Hematopoietic multipotent progenitor cell treated with erythropoietin and hydrocortisone succinate and interleukin-3 and kit ligand, for 8 days (in vitro differentiated cells): Measurements from ENCODE around the gene ATAD1.
"Not testable (repeated sequence)": the region's sequence is repeated elsewhere in the genome, so short reads cannot be mapped to it uniquely, and the experiment has no call there.

Experiments
- DNase-seq: peaks from one replicate; pipeline ENCODE4 v3.0.0-alpha.2; 2015

ATAD1 gene

GRCh38 chr10:87752566-87752965, 65.5 kb downstream of the ATAD1 start:
- DNase-seq, result no peak

- DNase-seq, result no peak
Observed at GRCh38 chr10:87751274-87751673, 66.8 kb downstream of the ATAD1 start.

DNA sequence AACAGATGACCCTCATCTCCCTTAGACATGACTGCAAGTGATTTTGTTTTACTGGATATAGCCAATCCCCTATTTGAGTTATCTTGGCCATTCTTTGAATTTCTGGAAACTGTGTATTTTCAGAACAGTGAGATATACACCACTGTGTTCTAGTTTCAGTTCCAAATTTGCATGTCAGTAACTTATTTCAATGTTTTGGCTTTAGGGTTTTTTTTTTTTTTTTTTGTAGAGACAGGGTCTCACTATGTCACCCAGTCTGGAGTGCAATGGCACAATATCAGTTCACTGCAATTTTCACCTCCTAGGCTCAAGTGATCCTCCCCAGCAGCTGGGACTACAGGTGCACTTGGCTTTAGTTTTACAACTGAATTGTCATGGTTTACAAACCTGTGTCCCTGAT, 67.2 kb downstream of the ATAD1 start:
- no peak for DNase-seq

DNA sequence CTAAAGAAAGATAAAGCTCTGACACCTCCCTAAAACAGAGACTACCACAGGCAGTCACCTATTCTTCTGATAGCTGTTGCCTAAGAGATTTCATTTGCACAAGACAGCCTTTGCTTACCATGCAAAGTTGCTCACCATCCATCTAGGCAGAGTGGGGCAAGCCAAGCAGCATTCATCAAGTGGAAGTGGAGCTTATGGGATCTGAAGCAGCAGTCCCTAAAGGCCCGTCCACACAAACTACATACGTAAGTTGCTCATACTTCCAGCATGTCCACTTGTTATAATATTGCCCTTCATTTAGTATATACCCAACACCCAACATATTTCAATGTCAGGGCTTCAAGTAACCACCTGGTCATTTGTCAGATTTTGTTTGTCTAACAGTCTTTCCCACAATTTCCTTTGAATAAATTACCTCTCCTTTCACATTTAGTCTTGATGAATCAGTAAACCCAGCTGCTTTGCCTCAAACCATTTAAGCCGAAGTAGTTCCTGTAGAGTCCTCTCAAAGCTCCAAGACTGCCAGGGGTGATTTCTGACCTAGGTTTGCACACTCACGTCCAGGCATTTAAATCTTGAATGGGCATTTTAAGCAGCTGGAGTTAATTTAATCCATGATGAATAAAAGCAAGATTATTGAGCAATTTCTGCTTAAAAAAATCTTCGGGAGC, 67.9 kb downstream of the ATAD1 start:
- no peak for DNase-seq

DNA sequence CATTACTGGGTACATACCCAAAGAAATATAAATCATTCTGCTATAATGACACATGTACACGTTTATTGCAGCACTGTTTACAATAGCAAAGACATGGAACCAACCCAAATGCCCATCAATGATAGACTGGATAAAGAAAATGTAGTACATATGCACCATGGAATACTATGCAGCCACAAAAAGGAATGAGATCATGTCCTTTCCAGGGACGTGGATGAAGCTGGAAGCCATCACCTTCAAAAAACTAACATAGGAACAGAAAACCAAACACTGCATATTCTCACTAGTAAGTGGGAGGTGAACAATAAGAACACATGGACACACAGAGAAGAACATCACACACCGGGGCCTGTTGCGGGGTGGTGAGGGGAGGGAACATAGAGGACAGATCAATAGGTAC, 69.8 kb downstream of the ATAD1 start:
- not testable (repeated sequence) for DNase-seq

GRCh38 chr10:87746911-87747310, 71.1 kb downstream of the ATAD1 start:
- DNase-seq, result no peak

DNA sequence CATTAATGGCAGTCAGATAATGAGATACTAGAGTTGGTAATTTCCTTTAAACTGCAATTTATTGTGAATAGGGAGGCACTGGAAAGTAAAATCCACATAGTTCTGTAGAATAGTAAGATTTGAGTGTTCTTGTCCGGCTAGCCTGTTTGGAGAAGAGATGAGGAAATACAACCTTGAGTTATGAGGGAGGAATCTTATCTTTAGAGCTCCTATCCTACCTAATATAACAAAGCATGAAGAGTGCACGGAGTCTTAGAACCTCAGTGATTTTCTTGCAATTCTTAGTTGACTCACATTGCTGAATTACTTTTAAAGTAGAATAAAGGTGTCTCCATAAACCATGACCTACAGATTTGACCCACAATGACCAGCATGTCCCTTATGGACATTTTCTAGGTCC, 73.4 kb downstream of the ATAD1 start:
- no peak for DNase-seq

DNA sequence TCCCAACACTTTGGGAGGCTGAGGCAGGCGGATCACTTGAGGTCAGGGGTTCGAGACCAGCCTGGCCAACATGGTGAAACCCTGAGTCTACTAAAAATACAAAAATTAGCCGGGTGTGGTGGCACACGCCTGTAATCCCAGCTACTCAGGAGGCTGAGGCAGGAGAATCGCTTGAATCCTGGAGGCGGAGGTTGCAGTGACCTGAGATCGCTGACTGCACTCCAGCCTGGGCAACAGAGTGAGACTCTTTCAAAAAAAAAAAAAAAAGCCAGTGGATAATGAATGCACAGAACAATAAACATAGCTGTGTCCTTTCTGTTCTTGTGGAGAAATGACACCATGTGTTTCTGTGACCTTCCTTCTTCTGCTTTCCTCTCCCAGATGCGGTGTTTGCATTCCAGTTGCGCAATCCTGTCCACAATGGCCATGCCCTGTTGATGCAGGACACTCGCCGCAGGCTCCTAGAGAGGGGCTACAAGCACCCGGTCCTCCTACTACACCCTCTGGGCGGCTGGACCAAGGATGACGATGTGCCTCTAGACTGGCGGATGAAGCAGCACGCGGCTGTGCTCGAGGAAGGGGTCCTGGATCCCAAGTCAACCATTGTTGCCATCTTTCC, 74.9 kb downstream of the ATAD1 start:
- DNase-seq, result not testable (repeated sequence)

DNA sequence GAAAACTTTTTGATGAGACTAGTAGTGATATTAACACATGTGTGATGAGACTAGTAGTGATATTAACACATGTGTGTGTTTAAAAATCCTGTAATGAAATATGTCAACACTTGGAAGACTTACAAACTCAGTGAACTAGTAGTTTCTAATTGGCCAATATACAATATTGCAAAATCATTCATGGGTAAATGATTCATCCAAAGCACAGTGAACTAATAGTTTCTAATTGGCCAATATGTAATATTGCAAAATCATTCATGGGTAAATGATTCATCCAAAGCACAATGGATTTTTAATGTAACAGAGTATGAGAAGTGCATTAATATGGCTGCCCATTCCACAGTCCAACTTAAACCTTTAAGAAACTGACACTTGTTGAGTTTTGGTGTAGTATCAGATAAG, 77.8 kb downstream of the ATAD1 start:
- no peak for DNase-seq

- DNase-seq, result no peak
Observed at GRCh38 chr10:87739703-87740102, 78.3 kb downstream of the ATAD1 start.

DNA sequence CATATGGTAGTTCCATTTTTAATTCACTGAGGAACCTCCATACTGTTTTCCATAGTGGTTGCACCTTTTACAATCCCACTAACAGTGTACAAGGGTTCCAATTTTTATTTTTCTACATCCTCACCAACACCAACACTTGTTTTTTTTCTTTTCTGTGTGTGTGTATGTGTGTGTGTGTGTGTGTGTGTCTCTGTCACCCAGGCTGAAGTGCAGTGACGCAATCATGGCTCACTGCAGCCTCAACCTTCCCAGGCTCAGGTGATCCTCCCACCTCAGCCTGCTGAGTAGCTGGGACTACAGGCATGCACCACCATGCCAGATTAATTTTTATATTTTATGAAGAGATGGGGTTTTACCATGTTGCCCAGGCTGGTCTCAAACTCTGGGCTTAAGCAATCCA, 79.8 kb downstream of the ATAD1 start:
- DNase-seq, result not testable (repeated sequence)

GRCh38 chr10:87734987-87735827, 82.8 kb downstream of the ATAD1 start:
- DNase-seq, result peak; percentile 53

- no peak for DNase-seq
Observed at GRCh38 chr10:87733081-87733480, 84.9 kb downstream of the ATAD1 start.

GRCh38 chr10:87729940-87730339, 88.1 kb downstream of the ATAD1 start:
- no peak for DNase-seq

GRCh38 chr10:87724789-87725188, 93.2 kb downstream of the ATAD1 start:
- no peak for DNase-seq

DNA sequence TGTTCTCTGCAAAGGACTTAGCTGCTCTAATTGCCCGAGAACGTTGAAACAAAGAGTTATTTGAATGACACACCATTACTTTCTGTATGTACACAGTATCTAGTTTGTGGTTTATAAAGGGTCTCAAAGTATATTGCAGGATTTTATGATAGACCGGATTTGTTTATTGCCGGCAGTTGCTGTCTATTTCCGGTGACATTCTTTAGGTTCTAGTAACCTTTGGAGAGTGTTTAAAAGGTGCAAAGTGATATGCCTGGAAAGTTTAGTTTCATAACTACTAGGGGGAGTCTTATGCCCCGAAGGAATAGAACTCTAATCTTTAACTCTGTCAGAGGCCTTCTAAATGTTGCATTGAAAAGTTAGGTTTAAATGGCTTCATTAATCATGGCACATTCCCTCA, 94.5 kb downstream of the ATAD1 start:
- DNase-seq, result no peak

GRCh38 chr10:87722716-87723115, 95.3 kb downstream of the ATAD1 start:
- no peak for DNase-seq

DNA sequence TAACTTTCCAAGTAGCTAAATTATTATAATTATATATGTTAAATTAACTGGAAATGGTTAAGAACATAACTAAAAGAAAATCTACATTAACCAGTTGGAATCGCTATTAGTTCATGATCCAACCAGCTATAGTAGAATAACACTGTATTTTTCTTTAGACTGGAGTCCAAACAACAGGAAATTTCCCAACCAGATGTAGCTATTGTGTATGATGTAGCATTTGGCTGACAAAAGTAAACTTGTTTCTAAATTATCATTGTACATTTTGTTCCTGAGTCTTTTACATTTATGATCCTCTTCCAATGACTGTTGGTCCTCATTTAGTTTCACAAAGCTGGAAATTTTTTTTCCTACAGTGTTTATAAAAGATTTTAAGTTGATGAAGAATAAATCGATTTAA, 96.2 kb downstream of the ATAD1 start:
- no peak for DNase-seq

DNA sequence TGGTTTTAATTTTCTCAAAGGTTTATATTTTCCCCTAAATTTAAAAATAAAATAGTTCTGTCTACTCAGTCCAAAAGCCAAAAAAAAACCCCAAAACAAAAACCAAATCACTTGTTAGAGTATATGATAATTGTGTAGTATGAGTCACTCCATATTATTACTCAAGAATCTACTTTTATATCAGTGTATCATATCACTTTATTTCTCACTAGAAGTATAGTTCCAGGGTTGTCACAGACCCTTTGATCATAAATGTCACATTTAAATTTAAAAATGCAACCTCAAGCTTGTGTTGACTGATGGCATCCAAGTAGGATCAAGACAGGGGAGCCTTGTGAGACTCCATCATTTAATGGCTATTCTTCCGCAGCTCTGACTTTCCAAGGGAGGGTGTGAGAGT, 97.4 kb downstream of the ATAD1 start:
- no peak for DNase-seq

GRCh38 chr10:87716348-87716670, 101.7 kb downstream of the ATAD1 start:
- no peak for DNase-seq

DNA sequence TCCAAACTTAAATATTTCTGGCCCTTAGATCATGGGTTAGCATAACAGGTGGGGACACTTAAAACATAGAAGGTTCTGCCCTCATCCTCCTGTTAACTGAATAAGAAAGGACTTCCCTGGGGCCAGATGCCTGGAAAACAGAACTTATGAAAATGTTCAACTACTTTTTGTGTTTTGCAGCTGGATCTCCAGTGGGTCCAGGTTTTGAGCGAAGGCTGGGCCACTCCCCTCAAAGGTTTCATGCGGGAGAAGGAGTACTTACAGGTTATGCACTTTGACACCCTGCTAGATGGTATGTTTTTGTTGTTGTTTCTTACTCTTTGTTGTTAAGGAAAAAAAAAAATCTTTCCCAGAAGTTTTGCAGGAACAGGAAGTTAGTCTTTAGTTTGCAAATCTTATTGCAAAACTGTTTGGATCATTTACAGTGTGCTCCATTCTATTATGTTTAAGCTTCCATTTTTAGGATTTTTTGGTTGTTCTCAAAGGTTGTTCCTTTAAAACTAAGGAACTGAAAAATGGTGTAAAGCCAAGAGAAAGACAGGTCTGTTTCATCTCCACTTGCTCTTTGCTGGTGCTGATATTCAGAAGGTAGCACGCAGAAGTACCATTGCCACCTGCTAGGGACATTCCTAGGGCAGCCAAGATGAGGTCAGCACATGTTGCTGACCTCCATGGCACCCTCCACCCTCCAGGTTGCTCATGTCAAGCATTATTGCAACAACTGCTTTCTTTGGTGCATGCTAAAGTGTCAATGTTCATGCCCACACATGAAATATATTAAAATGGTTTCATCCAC, 102.3 kb downstream of the ATAD1 start:
- DNase-seq, result no peak

- DNase-seq, result no peak
Observed at GRCh38 chr10:87713707-87714106, 104.3 kb downstream of the ATAD1 start.

DNA sequence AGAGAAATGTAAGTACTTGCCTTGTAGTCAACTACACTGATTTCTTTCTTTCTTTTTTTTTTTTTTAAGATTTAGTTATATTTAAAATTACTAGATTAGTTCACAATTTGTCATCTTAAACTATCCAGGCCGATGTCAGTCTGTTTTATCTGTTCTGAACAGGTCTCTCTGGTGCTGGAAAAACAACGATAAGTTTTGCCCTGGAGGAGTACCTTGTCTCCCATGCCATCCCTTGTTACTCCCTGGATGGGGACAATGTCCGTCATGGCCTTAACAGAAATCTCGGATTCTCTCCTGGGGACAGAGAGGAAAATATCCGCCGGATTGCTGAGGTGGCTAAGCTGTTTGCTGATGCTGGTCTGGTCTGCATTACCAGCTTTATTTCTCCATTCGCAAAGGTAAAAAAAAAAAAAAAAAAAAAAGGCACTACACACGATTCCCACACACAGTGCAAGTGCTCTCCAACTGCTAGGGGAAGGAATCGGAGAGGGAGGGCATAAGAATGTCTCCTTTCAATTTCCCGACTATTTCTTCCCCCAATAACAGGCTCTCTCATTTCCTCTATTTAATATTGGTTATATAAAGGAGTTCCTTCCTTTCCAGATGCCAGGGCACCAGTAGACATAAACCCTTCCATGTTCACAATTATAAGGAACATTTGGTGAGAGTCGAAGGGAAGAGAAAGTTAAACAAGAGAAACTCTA, 105.0 kb downstream of the ATAD1 start:
- no peak for DNase-seq
